ENCODE data around the gene NES.

Gene NES

DNA sequence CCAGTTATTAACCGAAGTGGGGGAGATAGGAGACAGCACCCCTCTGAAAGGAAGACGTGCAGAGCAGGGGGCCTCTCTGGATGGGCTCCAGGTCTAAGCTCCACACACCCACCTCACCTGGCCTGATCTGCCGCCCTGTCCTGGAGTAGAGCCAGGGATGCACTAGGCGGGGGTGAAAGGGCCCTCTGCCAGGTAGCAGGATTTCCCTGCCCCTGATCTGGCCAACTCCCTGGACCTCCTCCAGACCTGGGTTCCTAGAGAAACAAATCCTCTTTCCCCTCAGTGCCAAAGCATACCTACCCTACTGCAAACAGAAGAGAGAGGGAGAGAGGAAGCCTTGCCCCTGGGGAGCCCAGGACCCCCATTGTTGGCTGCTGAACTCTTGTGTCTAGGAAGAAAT, 26.1 kb upstream of the NES start:
- DNase-seq, result no peak

DNA sequence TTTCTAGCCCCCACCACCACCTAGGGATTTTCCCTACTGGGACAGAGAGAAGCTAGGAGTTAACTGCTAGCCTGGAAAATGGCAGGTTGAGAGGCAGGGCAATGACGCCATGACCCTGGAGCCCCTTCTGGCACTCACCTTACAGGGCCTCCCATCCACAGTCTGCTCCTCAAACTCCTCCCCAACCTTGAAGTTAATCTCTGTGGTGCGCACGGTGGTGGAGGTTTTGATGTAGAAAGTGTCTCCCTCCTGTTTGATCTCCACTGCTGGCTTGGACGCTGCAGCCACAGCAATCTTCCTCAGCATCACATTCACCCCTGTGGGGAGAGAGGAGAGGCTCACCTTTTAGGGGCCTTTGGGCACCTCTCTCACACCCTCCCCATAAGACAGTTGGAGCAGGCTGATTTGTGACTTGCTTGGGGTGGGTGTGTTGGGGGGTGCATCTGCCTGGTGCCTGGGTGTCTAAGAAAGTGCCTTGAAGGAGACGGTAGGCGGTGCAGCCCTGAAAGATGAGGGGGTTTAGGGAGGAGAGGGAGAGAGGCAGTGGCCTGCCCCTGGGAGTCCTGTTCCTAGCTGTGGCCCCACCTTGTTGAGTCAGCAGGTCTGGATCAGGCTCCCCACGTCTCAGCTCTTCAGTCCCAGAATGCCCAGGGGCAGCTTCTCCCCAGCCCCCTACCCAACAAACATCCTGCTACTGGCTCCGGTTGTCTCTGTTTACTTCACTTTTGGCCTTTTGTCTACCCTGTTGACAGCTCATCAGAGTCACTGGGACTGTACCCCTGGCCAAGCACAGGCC, 23.7 kb upstream of the NES start:
- DNase-seq, result no peak

DNA sequence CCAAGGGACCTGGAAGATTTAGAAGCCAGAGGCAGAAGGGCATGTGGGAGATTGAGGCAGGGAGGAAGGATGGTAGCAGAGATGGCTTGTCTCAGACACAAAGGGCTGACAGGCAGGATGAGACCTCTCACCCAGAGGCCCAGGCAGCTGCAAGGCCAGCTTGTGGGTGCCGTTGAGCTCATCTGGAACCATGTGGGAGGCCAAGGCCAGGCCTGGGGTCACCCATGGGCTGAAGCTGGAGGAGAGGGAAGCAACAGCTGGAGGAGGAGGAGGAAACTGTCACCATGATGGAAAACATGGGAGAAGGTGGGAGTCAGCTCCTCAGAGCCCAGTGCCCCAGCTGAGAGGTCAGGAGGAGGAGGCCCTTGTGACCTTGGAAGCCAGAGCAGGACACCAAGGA, 21.8 kb upstream of the NES start:
- no peak for DNase-seq

DNA sequence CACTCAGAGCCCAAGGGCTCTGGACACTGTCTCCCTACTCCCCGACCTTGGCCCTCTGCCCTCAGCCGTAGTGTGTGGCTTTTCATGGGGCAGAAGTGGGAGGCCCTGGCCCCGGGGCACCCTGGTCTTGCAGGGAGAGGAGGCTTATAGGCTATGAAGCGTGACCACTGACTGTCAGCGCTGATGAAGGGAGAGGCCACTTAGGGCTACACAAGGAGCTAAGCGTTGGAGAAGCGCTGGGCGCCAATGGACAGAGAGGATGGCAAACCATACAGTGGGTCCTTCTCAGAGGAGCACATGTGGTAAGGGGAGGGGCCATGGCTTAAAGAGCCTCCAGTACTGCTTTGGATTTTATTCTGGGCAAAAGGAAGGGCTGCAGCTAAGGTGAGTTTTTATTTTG, 20.3 kb upstream of the NES start:
- no peak for DNase-seq

DNA sequence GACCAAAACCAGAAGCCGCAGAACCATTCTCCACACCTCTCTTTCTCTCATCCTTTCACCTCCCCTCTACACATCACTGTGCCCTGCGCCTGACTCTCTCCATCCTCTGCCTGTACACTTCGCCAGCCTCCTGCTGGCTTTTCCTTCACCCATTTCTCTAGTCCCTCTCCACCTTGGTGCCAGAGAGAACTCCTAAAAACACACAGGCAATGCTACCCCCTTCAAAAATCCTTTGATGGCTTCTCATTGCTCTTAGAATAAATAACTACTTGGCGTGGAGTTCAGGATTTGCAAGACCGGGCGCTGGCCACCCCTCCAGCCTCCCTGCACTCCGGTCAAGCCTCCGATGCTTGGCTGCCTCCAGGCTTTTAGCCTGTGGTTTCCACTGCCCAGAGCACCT, 19.5 kb upstream of the NES start:
- no peak for DNase-seq

DNA sequence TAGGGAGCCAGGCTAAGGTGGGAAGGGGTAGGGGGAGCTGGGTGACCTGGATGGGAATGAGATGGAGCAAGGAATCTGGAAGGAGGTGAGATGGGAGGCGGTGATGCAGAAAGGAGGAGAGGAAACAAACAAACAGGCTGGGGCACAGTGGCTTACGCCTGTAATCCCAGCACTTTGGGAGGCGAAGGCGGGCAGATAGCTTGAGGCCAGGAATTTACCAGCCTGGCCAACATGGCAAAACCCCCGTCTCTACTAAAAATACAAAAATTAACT, 17.4 kb upstream of the NES start:
- no peak for DNase-seq

DNA sequence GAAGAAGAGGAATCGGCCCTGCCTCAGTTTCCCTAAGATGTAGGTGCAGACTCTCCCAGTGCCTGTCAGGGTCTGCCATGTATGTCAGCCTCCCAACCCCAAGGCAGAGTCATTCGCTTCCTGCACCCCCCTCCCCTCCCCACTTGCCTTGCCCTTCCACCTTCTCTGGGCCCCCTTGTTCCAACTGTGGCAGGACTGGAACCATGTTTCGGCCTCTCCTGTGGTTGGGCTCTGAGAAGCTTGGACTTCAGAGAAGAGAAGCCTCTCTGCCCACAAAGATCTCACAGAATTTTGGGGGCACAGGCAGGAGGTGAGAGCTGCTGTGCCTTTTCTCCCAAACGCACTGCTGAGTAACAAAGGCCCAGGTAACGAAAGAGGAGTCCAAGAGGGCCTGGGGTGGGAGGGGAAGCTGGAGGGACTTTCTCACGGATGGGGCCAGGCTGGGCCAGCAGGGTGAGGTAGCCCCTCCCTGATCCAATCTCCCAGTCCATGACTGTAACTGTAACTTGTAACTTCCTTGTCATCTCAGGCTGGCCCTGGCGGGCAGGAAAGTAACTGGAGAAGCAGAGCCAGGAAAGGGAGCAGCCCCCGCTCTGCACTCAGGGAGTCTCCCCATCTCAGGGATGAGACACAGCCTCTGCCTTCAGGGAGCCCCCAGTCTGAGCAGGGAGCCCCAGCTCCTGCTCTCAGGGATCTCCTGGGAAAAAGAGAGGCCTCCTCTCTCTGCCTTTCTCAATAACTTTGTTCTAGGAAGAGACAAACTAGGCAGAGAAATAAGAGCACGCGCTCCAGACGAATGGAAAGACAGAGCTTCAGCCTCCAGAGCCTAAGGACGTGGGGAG, 16.9 kb upstream of the NES start:
- DNase-seq, result no peak

DNA sequence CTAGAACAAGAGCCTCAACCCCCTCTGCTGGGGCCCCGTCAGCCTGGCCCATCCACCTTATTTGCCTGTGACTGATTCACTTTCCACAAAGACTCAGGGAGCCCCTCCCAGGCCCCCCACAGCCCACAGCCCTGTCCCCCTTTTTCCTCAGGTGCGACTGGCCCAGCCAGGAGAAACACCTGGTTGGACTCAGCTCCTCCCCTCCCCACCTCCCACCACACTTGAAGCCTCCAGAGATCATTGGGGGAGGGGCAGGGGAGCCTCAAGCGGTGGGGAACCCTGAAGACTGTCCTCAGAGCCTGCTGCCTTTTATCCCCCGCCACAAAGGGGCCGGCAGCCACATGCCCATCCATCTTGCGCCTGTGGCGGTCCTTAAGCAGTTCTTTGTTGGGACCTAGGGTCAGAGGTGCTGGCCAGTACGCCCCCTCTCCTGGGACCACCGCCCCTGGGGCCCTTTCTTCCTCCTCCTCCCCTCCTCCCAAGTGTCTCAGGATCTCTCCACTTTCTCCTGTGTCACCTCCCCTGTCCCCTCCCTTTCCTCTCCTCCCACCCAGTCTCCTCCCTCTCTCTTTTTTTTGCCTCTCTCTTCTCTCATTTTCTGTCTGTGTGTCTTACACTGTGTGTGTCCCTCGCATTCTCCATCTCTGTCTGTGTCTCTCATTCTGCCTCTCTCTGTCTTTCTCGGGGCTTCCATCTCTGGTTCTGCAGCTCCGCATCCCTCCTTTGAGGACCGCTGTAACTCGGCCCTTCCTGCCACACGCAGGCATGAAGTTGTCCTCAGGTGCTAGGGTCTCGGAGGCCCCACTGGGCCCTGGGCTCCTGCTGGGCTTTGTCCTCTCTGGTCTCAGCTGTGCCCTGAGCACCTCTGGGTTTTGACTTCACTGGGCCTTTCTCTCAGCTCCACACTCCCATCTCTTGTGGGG, 16.0 kb upstream of the NES start:
- DNase-seq, result no peak

DNA sequence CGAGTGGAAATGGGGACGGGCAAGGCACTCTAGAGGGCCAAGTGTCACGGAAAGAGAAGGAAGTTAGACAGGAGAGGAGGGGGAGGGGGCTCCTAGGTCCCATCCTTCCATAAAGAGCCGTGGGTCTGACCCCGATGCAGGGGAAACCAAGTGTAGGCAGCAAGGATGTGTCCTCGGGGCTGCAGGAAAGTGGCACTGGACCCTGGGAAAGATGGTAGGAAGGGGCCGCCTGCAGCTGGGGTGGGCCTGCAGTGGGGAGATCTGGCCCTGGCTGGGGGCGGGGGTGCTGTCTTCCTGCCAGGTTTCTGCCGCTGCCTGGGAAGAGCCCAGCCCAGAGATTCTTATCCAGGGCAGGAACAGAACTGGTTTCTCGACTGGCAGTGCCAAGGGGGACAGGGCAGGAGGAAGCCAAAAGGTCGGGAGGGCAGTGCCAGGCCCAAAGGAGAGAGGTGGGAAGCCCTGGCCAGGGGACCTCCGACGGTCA, 15.3 kb upstream of the NES start:
- no peak for DNase-seq

DNA sequence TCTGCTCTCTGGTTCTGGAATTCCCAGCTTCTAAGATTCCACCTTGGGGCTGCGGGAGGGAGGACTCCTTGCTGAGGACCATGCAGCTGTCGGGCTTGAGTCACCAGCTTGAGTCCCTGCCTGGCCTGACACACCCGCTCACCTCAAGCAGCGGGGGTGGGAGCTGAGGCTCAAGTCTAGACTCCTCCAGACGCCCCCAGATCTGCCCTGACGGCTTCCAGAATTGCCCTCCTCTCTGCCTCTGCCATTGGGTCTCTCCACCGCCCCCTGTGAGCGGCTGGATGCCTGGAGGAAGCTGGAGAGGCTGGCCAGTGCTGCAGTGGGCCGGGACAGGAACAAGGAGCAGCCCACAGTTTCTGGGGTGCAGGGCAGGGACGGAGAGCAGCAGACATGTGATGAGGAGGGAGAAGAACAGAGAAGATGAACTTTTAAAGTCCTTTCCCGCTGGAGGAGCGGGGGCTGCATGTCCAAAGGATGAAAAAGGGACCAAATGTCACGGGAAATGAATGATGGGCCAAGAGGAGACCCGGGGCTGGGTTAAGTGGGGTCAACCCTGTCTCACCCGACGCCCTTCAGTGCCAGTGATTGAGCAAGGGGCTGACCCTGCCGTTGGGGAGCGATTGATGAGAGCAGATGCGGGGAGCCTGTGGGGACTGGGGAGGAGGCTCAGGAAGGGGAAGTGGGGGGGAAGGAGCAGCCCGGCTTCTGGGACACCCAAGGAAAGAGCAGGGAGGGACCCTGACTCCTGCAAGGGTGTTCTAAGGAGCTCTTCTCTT, 14.6 kb upstream of the NES start:
- DNase-seq, result no peak

DNA sequence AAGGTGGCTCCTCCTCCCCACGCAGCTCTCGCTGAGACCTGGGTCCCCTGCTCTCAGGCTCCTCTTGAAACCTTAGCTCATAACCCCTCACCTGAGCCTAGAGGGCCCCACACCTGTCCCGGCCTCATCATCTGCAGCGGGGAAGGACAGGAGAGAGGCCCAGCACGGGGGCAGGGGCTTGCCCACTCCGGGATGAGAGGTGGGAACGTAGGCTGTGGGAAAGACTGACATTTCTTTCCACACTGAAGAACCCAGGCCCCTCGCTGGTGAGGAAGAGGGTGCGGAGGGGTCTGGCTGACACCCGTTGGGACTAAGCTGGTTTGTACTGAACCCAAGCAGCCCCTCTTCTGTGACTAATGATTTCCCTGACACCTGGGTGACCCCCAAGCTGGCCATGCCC, 14.0 kb upstream of the NES start:
- no peak for DNase-seq

DNA sequence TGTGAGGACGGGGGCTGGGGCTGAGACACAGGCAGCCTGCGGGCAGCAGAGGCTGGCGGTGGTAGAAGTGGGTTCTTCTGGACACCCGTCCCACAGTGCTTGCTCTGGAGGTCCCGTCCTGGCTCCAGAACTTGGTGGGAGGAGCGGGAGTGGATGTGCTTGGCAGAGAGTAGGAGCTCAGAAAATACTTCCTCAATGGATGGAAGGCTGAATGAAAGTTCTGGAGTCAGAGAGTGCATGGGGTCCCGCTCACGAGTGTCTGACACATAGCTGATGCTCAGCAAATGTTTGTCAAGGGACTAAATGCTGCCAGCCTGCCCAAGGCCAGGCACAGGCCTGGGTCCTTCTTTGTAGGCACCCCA, 13.4 kb upstream of the NES start:
- DNase-seq, result no peak

DNA sequence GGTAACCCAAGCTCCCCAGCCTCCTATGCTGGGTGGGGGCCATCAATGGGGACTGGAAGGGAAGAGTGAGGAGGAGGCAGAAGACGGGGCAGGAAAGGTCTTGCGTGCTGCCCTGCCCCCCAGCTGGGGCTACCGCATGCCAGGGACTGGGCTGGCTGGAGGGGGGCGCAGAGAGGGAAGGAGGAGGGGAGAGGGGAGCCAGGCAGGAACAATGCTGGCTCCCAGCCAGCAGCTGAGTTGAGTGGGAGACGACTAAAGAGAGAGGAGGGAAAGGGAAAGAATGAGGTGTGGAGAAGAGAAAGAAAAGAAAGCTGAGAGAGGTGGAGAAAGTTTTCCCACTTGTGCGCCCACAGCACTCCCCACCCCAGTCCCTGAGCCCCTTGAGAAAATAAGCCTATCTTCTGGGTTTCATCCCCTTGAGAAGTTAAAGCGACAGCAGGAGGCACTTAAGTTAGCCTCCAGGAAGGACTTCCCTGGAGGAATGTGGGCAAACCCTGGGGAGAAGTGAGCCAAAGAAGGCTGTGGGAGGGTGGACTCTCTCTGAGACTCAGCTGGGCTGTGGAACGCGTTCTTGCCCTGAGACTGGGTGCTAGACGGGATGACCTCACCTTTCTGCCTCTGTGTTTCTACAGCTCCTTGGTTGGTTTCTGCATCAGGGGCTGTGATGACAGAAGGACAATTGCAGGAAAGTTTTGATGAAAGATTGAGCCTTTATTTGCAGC, 12.9 kb upstream of the NES start:
- no peak for DNase-seq

DNA sequence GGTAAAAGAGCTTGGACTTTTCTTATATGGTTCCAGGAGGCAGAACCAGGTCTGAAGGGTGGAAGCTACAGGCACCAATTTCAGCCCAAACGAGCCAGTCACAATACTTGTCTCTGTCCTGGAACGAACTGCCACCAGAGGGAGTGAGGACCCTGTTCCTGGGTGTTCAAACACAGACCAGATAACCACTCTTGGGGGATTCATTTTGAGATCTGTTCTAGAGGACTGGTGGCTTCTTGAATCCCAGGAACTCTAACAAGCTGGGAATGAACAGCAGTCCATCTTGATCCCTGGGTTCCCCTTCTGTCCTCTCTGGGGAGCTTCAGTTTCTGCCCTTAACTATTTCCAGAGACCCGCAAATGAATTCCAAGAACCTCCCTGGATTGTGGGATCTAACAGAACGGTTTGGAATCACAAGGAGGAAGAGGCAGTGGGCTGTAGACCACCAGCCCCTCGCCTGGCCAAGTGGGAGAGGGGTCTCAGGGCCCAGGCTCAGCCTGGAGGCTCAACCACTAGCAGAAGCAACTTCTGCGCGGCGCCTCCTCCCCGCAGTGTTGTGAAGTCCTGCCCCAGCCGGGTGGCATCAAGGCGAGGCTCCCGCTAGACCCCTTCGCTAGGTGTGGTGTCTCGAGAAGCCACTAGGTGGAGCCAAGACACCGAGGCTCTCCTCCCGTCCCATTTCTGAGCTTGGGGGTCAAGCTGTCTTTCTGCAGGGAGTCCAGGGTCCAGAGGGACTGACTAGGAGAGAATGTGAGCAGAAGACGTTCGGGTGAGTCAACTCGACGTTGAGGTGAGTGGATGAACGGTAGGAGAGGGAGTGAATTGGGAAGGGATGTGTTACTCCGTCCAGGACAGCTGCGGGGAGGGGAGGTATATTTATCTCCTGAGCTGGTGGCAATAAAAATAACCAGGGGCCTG, 12.1 kb upstream of the NES start:
- peak; percentile 86 to 87 for DNase-seq

DNA sequence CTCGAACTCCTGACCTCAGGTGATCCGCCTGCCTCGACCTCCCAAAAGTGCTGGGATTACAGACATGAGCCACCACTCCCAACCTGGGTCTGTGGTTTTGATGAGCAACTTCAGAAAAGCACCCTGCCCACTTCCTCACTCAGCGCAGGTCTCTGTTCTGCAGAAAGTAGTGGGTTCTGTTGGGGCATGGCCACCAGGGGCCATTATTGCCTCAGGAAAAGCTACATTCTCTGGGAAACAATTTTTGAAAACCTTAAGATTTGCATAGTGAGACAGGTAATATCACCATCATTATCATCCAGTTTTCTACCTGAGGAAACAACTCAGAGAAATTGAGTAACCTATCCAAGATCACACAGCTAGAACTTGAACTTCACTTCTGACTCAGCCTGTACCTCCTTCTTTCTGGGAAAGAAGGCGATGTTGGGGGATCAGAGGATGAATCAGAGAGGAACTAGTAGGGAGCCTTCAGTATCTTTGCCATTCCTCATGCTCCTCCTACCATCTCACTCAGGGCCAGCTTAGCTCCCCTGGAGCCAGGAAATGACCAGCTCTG, 7.1 kb upstream of the NES start:
- peak; percentile 57 to 59 for DNase-seq

DNA sequence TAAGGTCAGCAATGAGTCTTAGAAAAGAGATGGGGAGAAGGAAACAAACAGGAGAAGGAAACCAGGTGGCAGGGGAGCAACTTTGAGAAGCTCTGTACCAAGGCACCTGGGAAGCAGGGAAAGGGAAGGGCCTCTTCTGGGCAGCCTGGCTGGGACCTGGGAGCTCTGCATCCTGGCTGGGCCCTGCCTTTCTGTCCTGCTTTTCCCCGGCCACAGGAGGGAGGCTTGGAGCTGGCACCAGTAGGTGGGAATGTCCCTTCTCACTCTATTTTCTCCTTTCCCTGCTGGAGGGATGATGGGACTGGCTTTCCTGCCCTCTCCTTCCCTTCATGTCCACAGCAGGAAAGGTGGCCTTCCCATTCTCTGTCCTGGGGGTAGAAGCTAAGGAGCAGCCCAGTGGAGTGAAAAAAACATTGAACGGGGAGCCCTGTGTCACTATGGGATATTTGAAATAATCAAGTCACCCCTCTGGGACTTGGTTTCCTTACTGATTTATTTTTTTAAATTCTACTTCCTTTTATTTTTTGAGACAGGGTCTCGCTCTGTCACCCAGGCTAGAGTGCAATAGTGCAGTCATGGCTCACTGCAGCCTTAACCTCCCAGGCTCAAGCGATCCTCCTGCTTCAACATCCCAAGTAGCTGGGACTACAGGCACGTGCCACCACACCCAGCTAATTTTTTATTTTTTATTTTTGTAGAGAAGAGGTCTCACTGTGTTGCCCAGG, 5.1 kb upstream of the NES start:
- no peak for DNase-seq

DNA sequence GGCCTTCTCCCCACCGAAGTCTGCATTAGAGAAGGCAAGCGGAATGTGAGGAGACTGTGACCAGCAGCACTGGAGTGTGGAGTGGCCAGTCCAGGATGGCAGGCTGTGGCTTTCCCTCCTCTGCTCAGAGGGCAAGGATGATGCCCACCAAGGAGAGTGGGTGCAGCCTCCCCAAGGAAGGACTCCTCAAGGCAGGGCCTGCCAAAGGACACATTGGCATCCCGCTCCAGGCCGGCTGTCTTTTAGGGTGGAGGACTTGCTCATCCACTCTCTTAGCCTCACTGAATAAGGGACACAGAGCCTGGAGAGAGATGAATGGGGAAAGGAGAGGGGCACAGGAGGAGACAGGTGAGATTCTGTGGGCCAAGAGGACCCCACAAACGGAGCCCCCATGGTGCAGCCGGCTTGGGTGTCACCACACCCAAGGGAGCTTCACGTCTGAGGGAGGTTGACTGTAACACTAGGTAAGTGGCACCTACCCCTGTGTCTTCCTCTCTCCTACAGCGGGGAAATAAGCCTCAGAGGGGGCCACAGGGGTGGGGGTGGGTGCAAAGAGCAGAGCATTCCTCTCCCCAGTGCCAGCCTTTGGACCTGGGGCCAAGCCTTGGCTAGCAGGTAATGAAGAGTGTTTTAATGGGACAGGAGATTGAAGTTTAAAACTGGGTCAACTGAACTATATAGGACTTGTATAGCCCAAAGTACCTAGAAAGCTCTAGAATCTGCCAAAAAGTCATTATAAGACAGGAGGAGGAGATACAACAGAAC, 4.2 kb upstream of the NES start:
- DNase-seq, result no peak

DNA sequence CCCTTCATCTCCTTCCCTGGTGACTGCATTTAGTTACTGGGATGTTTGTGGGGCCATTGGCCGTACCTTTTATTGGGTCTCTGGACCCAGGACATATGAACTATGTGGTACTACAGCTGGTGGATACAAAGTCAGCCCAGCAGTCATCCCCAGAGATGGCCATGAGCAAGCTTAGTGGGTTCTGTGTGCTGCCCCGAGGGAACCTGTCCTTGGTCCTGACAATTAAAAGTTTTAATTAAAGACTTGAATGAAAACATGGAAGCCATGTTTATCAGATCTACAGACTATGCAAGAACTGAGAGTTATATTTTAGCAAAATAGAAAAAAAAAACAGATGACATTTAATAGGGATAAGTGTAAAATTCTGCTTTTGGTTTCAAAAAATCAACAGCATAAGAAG, 2.8 kb upstream of the NES start:
- no peak for DNase-seq

Measured in activated T-cell treated with anti-CD3 and anti-CD28 coated beads, Interleukin-2, amount 50 U/mL, for 48 hours (primary cell).